HEK293 (cell line): ENCODE data around the gene KIF2C.

Experiments
- BCL11B ChIP-seq: fragments of 450-650 bp; formaldehyde crosslinking; IDR thresholded peaks from 2 replicates; pipeline ENCODE4 v1.5.1; 2016; ENCODE audit warnings: low read depth, missing biosample characterization, missing genetic modification characterization
- GLIS2 ChIP-seq: fragments of 450-650 bp; formaldehyde crosslinking; IDR thresholded peaks from 2 replicates; pipeline ENCODE4 v1.5.1; 2016; ENCODE audit warnings: missing biosample characterization, missing genetic modification characterization
- MYNN ChIP-seq: fragments of 450-650 bp; formaldehyde crosslinking; IDR thresholded peaks from 2 replicates; pipeline ENCODE4 v1.5.1; 2016; ENCODE audit warnings: missing biosample characterization, missing genetic modification characterization, borderline replicate concordance
- RBAK ChIP-seq: fragments of 450-650 bp; formaldehyde crosslinking; IDR thresholded peaks from 2 replicates; pipeline ENCODE4 v1.5.1; 2016; ENCODE audit warnings: missing biosample characterization, missing genetic modification characterization
- SCRT2 ChIP-seq: fragments of 450-650 bp; formaldehyde crosslinking; IDR thresholded peaks from 2 replicates; pipeline ENCODE4 v1.5.1; 2016; ENCODE audit warnings: missing biosample characterization, missing genetic modification characterization
- SP2 ChIP-seq: fragments of 450-650 bp; formaldehyde crosslinking; IDR thresholded peaks from 2 replicates; pipeline ENCODE4 v1.5.1; 2016; ENCODE audit warnings: missing biosample characterization, missing genetic modification characterization
- ZBTB48 ChIP-seq: fragments of 450-650 bp; formaldehyde crosslinking; IDR thresholded peaks from 2 replicates; pipeline ENCODE4 v1.5.1; 2016; ENCODE audit warnings: missing biosample characterization, missing genetic modification characterization
- ZEB2 ChIP-seq: fragments of 450-650 bp; formaldehyde crosslinking; IDR thresholded peaks from 2 replicates; pipeline ENCODE4 v1.5.1; 2016; ENCODE audit warnings: missing biosample characterization, missing genetic modification characterization
- ZFP3 ChIP-seq: fragments of 450-650 bp; formaldehyde crosslinking; IDR thresholded peaks from 2 replicates; pipeline ENCODE4 v1.5.1; 2016; ENCODE audit warnings: low read depth, missing biosample characterization, missing genetic modification characterization
- ZFP41 ChIP-seq: fragments of 450-650 bp; formaldehyde crosslinking; IDR thresholded peaks from 2 replicates; pipeline ENCODE4 v1.5.1; 2016; ENCODE audit warnings: missing biosample characterization, missing genetic modification characterization, borderline replicate concordance
- ZIC2 ChIP-seq: fragments of 450-650 bp; formaldehyde crosslinking; IDR thresholded peaks from 2 replicates; pipeline ENCODE4 v1.5.1; 2016; ENCODE audit warnings: missing biosample characterization, missing genetic modification characterization
- ZNF133 ChIP-seq: fragments of 450-650 bp; formaldehyde crosslinking; IDR thresholded peaks from 2 replicates; pipeline ENCODE4 v1.5.1; 2016; ENCODE audit warnings: missing biosample characterization, missing genetic modification characterization
- ZNF157 ChIP-seq: fragments of 450-650 bp; formaldehyde crosslinking; IDR thresholded peaks from 2 replicates; pipeline ENCODE4 v1.5.1; 2016; ENCODE audit warnings: missing biosample characterization, missing genetic modification characterization
- ZNF19 ChIP-seq: fragments of 450-650 bp; formaldehyde crosslinking; IDR thresholded peaks from 2 replicates; pipeline ENCODE4; 2016; ENCODE audit warnings: missing biosample characterization, missing genetic modification characterization, low read depth
- ZNF2 ChIP-seq: fragments of 450-650 bp; formaldehyde crosslinking; IDR thresholded peaks from 2 replicates; pipeline ENCODE4 v1.5.1; 2016; ENCODE audit warnings: missing biosample characterization, missing genetic modification characterization
- ZNF274 ChIP-seq, 2 experiments: fragments of 200-500 bp in 1 of 2; fragments of 450-650 bp in 1 of 2; sonication (Bioruptor generic) in 1 of 2; formaldehyde crosslinking in 1 of 2; IDR thresholded peaks; 2 replicates each; pipeline versions ENCODE4 v1.5.1 to v1.6.1; 2014 to 2016; ENCODE audit warnings: borderline replicate concordance in 1 of 2, inconsistent platforms in 1 of 2, low read length in 1 of 2, missing biosample characterization in 1 of 2, missing genetic modification characterization in 1 of 2
- ZNF292 ChIP-seq: fragments of 450-650 bp; formaldehyde crosslinking; IDR thresholded peaks from 2 replicates; pipeline ENCODE4 v1.5.1; 2016; ENCODE audit warnings: low read depth, missing biosample characterization, missing genetic modification characterization, borderline replicate concordance
- ZNF324 ChIP-seq: fragments of 450-650 bp; formaldehyde crosslinking; IDR thresholded peaks from 2 replicates; pipeline ENCODE4 v1.5.1; 2016; ENCODE audit warnings: missing biosample characterization, missing genetic modification characterization
- ZNF354C ChIP-seq: fragments of 450-650 bp; formaldehyde crosslinking; IDR thresholded peaks from 2 replicates; pipeline ENCODE4 v1.5.1; 2016; ENCODE audit warnings: missing biosample characterization, missing genetic modification characterization, low read depth, borderline replicate concordance
- ZNF37A ChIP-seq: fragments of 450-650 bp; IDR thresholded peaks from 2 replicates; pipeline ENCODE4 v1.5.1; 2018; ENCODE audit warnings: missing biosample characterization, missing genetic modification characterization
- ZNF391 ChIP-seq: fragments of 450-650 bp; formaldehyde crosslinking; IDR thresholded peaks from 2 replicates; pipeline ENCODE4 v1.5.1; 2016; ENCODE audit warnings: low read depth, missing biosample characterization, missing genetic modification characterization, borderline replicate concordance
- ZNF610 ChIP-seq: fragments of 450-650 bp; formaldehyde crosslinking; IDR thresholded peaks from 2 replicates; pipeline ENCODE4 v1.5.1; 2016; ENCODE audit warnings: missing biosample characterization, missing genetic modification characterization, borderline replicate concordance
- ZNF777 ChIP-seq: fragments of 450-650 bp; formaldehyde crosslinking; IDR thresholded peaks from 2 replicates; pipeline ENCODE4 v1.5.1; 2017; ENCODE audit warnings: missing biosample characterization, missing genetic modification characterization, borderline replicate concordance
- TF ChIP-seq, protein P1 (sequence below): fragments of 450-650 bp; formaldehyde crosslinking; conservative IDR thresholded peaks from 2 replicates; pipeline ENCODE4 v1.5.1; 2016; ENCODE audit warnings: low read depth, missing biosample characterization, missing genetic modification characterization
- TF ChIP-seq, protein P2 (sequence below): fragments of 450-650 bp; formaldehyde crosslinking; IDR thresholded peaks from 2 replicates; pipeline ENCODE4 v1.5.0; 2017; ENCODE audit warnings: missing biosample characterization, missing genetic modification characterization, borderline replicate concordance
- TF ChIP-seq, protein P3 (sequence below): fragments of 450-650 bp; formaldehyde crosslinking; IDR thresholded peaks from 2 replicates; pipeline ENCODE4 v1.5.1; 2016; ENCODE audit warnings: missing biosample characterization, missing genetic modification characterization
- TF ChIP-seq, protein P4 (sequence below): fragments of 450-650 bp; formaldehyde crosslinking; IDR thresholded peaks from 2 replicates; pipeline ENCODE4 v1.5.1; 2016; ENCODE audit warnings: missing biosample characterization, missing genetic modification characterization

Gene KIF2C

DNA sequence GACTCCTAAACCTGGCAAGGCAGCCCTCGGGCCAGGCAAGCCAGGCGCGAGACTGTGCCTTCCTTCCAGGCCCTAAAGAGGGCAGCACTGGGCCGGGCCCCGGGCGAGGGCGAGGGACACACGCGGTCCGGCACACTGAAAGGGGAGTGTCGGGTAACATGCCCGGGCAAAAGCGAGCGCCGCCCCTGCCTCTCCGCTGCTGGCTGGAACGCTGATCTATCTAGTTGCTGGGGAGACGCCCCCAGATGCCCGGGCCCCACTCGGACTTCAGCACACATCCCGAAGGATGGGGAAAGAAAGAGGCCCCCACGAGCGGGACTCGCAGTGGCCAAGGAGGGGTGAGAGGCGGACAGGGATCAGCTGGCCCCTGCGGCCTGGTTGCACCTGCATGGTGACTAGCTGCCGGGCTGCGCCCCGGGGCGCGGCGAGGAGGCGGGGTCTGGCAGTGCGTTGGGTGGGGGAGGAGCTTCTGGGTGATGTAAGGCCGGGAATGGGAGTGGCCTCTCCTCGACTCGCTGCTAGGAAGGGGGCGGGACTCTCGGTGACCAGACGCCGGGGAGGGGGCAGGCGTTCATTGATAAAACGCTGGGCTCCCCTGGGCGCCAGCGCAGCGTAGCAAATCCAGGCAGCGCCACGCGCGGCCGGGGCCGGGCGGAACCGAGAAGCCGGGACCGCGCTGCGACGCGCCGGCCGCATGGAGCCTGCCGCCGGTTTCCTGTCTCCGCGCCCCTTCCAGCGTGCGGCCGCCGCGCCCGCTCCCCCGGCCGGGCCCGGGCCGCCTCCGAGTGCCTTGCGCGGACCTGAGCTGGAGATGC is 60.3 kb downstream of the KIF2C start, which contains the start of gene PLK3 (continued):
- TF ChIP-seq ZIC2 (tag by site-specific recombination) = peak; percentile 80
- no peak for TF ChIP-seq MYNN
- TF ChIP-seq ZNF391 = 0 out of 2 replicates have a peak, but pooled peaks have one; percentile 65
- peak; percentile 88 for TF ChIP-seq BCL11B (tag by site-specific recombination)
- TF ChIP-seq ZFP41 (tag by site-specific recombination) = no peak
- 0 out of 2 replicates have a peak, but pooled peaks have one; percentile 5 for TF ChIP-seq ZFP3 (tag by site-specific recombination)
- TF ChIP-seq, protein P1, sequence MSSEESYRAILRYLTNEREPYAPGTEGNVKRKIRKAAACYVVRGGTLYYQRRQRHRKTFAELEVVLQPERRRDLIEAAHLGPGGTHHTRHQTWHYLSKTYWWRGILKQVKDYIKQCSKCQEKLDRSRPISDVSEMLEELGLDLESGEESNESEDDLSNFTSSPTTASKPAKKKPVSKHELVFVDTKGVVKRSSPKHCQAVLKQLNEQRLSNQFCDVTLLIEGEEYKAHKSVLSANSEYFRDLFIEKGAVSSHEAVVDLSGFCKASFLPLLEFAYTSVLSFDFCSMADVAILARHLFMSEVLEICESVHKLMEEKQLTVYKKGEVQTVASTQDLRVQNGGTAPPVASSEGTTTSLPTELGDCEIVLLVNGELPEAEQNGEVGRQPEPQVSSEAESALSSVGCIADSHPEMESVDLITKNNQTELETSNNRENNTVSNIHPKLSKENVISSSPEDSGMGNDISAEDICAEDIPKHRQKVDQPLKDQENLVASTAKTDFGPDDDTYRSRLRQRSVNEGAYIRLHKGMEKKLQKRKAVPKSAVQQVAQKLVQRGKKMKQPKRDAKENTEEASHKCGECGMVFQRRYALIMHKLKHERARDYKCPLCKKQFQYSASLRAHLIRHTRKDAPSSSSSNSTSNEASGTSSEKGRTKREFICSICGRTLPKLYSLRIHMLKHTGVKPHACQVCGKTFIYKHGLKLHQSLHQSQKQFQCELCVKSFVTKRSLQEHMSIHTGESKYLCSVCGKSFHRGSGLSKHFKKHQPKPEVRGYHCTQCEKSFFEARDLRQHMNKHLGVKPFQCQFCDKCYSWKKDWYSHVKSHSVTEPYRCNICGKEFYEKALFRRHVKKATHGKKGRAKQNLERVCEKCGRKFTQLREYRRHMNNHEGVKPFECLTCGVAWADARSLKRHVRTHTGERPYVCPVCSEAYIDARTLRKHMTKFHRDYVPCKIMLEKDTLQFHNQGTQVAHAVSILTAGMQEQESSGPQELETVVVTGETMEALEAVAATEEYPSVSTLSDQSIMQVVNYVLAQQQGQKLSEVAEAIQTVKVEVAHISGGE (tag by site-specific recombination) = peak; percentile 65
- TF ChIP-seq ZNF19 (tag by site-specific recombination) = no peak
- TF ChIP-seq, protein P2, sequence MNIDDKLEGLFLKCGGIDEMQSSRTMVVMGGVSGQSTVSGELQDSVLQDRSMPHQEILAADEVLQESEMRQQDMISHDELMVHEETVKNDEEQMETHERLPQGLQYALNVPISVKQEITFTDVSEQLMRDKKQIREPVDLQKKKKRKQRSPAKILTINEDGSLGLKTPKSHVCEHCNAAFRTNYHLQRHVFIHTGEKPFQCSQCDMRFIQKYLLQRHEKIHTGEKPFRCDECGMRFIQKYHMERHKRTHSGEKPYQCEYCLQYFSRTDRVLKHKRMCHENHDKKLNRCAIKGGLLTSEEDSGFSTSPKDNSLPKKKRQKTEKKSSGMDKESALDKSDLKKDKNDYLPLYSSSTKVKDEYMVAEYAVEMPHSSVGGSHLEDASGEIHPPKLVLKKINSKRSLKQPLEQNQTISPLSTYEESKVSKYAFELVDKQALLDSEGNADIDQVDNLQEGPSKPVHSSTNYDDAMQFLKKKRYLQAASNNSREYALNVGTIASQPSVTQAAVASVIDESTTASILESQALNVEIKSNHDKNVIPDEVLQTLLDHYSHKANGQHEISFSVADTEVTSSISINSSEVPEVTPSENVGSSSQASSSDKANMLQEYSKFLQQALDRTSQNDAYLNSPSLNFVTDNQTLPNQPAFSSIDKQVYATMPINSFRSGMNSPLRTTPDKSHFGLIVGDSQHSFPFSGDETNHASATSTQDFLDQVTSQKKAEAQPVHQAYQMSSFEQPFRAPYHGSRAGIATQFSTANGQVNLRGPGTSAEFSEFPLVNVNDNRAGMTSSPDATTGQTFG (tag by site-specific recombination) = no peak
- no peak for TF ChIP-seq ZNF157 (tag by site-specific recombination)
- 0 out of 2 replicates have a peak, but pooled peaks have one; percentile 81 for TF ChIP-seq ZNF610 (tag by site-specific recombination)
- no peak for TF ChIP-seq ZNF274 (IDR thresholded peaks at IDR 0.05; ENCODE audit: low read length)
- no peak for TF ChIP-seq ZNF274 (tag by site-specific recombination; IDR thresholded peaks at IDR 0.05; ENCODE audit: borderline replicate concordance)
- TF ChIP-seq ZNF2 (tag by site-specific recombination) = peak; percentile 94
- TF ChIP-seq ZBTB48 (tag by site-specific recombination) = peak; percentile 90
- TF ChIP-seq SP2 (tag by site-specific recombination) = peak; percentile 80
- no peak for TF ChIP-seq ZNF37A (tag by site-specific recombination)
- TF ChIP-seq GLIS2 (tag by site-specific recombination) = peak; percentile 98
- TF ChIP-seq ZNF292 = no peak
- TF ChIP-seq RBAK = no peak
- no peak for TF ChIP-seq ZNF777 (tag by site-specific recombination)
- TF ChIP-seq ZEB2 = peak; percentile 98
- TF ChIP-seq ZNF133 = no peak
- TF ChIP-seq ZNF354C (tag by site-specific recombination) = no peak
- TF ChIP-seq, protein P3, sequence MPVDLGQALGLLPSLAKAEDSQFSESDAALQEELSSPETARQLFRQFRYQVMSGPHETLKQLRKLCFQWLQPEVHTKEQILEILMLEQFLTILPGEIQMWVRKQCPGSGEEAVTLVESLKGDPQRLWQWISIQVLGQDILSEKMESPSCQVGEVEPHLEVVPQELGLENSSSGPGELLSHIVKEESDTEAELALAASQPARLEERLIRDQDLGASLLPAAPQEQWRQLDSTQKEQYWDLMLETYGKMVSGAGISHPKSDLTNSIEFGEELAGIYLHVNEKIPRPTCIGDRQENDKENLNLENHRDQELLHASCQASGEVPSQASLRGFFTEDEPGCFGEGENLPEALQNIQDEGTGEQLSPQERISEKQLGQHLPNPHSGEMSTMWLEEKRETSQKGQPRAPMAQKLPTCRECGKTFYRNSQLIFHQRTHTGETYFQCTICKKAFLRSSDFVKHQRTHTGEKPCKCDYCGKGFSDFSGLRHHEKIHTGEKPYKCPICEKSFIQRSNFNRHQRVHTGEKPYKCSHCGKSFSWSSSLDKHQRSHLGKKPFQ (tag by site-specific recombination) = peak; percentile 53; the same call in 1 of the 2 replicates
- TF ChIP-seq, protein P4, sequence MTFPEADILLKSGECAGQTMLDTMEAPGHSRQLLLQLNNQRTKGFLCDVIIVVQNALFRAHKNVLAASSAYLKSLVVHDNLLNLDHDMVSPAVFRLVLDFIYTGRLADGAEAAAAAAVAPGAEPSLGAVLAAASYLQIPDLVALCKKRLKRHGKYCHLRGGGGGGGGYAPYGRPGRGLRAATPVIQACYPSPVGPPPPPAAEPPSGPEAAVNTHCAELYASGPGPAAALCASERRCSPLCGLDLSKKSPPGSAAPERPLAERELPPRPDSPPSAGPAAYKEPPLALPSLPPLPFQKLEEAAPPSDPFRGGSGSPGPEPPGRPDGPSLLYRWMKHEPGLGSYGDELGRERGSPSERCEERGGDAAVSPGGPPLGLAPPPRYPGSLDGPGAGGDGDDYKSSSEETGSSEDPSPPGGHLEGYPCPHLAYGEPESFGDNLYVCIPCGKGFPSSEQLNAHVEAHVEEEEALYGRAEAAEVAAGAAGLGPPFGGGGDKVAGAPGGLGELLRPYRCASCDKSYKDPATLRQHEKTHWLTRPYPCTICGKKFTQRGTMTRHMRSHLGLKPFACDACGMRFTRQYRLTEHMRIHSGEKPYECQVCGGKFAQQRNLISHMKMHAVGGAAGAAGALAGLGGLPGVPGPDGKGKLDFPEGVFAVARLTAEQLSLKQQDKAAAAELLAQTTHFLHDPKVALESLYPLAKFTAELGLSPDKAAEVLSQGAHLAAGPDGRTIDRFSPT (tag by site-specific recombination) = peak; percentile 93
- TF ChIP-seq ZNF324 (tag by site-specific recombination) = peak; percentile 91
- no peak; the same call in 1 of the 2 replicates for TF ChIP-seq SCRT2 (tag by site-specific recombination)
